GM18508 (cell line): ENCODE measurements around the gene DST.
"Not testable (repeated sequence)": the region's sequence is repeated elsewhere in the genome, so short reads cannot be mapped to it uniquely, and the experiment has no call there.

Experiments
- ATAC-seq: cut with Tn5 transposase; IDR thresholded peaks from one replicate; pipeline ENCODE4 v1.9.1; 2021; ENCODE audit warnings: moderate number of reproducible peaks; ENCODE audit not compliant: insufficient read depth, unreplicated experiment

The DST gene

GRCh38 chr6:56521976-56522375 lies 120.7 kb downstream of the DST start:
- no peak for ATAC-seq

- no peak for ATAC-seq
Measured at GRCh38 chr6:56521454-56521853, 121.2 kb downstream of the DST start.

GRCh38 chr6:56520218-56520617 lies 122.5 kb downstream of the DST start:
- ATAC-seq = no peak

- no peak for ATAC-seq
Measured at GRCh38 chr6:56518995-56519767, 123.5 kb downstream of the DST start.

- ATAC-seq = no peak
Measured at GRCh38 chr6:56517155-56517745, 125.4 kb downstream of the DST start.

- ATAC-seq = no peak
Measured at GRCh38 chr6:56516003-56516402, 126.7 kb downstream of the DST start.

GRCh38 chr6:56515081-56515905 lies 127.4 kb downstream of the DST start:
- no peak for ATAC-seq

GRCh38 chr6:56514395-56514794 lies 128.3 kb downstream of the DST start:
- no peak for ATAC-seq

- no peak for ATAC-seq
Measured at GRCh38 chr6:56513631-56514030, 129.1 kb downstream of the DST start.

- ATAC-seq = no peak
Measured at GRCh38 chr6:56511591-56511990, 131.1 kb downstream of the DST start.

- ATAC-seq = no peak
Measured at GRCh38 chr6:56510984-56511531, 131.6 kb downstream of the DST start.

- no peak for ATAC-seq
Measured at GRCh38 chr6:56509031-56509430, 133.7 kb downstream of the DST start.

GRCh38 chr6:56507517-56507916 lies 135.2 kb downstream of the DST start:
- ATAC-seq = no peak

GRCh38 chr6:56505512-56506260 lies 137.0 kb downstream of the DST start:
- ATAC-seq = no peak

- no peak for ATAC-seq
Measured at GRCh38 chr6:56501993-56502392, 140.7 kb downstream of the DST start.

- ATAC-seq = no peak
Measured at GRCh38 chr6:56499095-56499494, 143.6 kb downstream of the DST start.

- no peak for ATAC-seq
Measured at GRCh38 chr6:56497691-56498090, 145.0 kb downstream of the DST start.

- no peak for ATAC-seq
Measured at GRCh38 chr6:56497240-56497639, 145.4 kb downstream of the DST start.

GRCh38 chr6:56496650-56497049 lies 146.0 kb downstream of the DST start:
- ATAC-seq = not testable (repeated sequence)

- ATAC-seq = no peak
Measured at GRCh38 chr6:56495654-56496053, 147.0 kb downstream of the DST start.
